SU-DHL-6 (cell line): ENCODE results near the gene GLOD4.

ENCODE experiments used
- H2AFZ ChIP-seq: fragments of 200-600 bp; sonication (generic); 2 replicates; pipeline ENCODE4 v1.6.1; 2014; ENCODE audit warnings: low read depth, mild to moderate bottlenecking, moderate library complexity, mixed read lengths, antibody characterized with exemption, low read length; ENCODE audit not compliant: severe bottlenecking
- H3F3A ChIP-seq: fragments of 200-600 bp; shearing (Covaris generic); 2 replicates; pipeline ENCODE4 v1.6.0; 2016; ENCODE audit warnings: antibody characterized with exemption, mild to moderate bottlenecking; ENCODE audit not compliant: insufficient read depth
- H3K27ac ChIP-seq: fragments of 200-600 bp; sonication (generic); 2 replicates; pipeline ENCODE4 v1.5.1; 2016; ENCODE audit warnings: low read depth, mild to moderate bottlenecking, low read length, moderate library complexity, mixed read lengths
- H3K27me3 ChIP-seq: fragments of 200-600 bp; sonication (generic), shearing (Covaris generic); 2 replicates; pipeline ENCODE4 v1.6.0; 2014; ENCODE audit warnings: mild to moderate bottlenecking, low read length
- H3K36me3 ChIP-seq: fragments of 200-600 bp; sonication (generic); 2 replicates; pipeline ENCODE4 v1.6.1; 2014; ENCODE audit warnings: mild to moderate bottlenecking, low read length, mixed read lengths
- H3K4me2 ChIP-seq: fragments of 300-600, 200-600 bp; shearing (Covaris generic), sonication (generic); 2 replicates; pipeline ENCODE4 v1.6.0; 2014; ENCODE audit warnings: low read length, low read depth, mild to moderate bottlenecking; ENCODE audit not compliant: poor library complexity, severe bottlenecking
- H3K4me3 ChIP-seq: fragments of 200-600 bp; sonication (generic); 2 replicates; pipeline ENCODE4 v1.5.1; 2014; ENCODE audit warnings: antibody characterized with exemption, low read length, mild to moderate bottlenecking, mixed read lengths; ENCODE audit not compliant: insufficient read depth, poor library complexity, severe bottlenecking
- H3K79me2 ChIP-seq: fragments of 200-600 bp; sonication (generic); 2 replicates; pipeline ENCODE4 v1.6.1; 2014; ENCODE audit warnings: mild to moderate bottlenecking, low read length, moderate library complexity; ENCODE audit not compliant: insufficient read depth
- H3K9ac ChIP-seq: fragments of 200-600 bp; sonication (generic); 2 replicates; pipeline ENCODE4 v1.7.0; 2014; ENCODE audit warnings: mild to moderate bottlenecking, low read length
- H3K9me2 ChIP-seq: fragments of 200-600 bp; sonication (generic); replicated peaks from 2 replicates; pipeline ENCODE4 v1.6.1; 2014; ENCODE audit warnings: low read length; ENCODE audit not compliant: insufficient read depth
- H3K9me3 ChIP-seq: fragments of 200-600 bp; sonication (generic); 2 replicates; pipeline ENCODE4 v1.6.1; 2014; ENCODE audit warnings: low read length, mixed read lengths; ENCODE audit not compliant: insufficient read depth
- H4K20me1 ChIP-seq: fragments of 200-600 bp; sonication (generic); 2 replicates; pipeline ENCODE4 v1.6.1; 2014; ENCODE audit warnings: low read depth, mild to moderate bottlenecking, antibody characterized with exemption, low read length, moderate library complexity, mixed read lengths
- EZH2phosphoT487 ChIP-seq: fragments of 200-600 bp; sonication (generic), shearing (Covaris generic); conservative IDR thresholded peaks from 2 replicates; pipeline ENCODE4 v1.6.1; 2018; ENCODE audit warnings: mild to moderate bottlenecking, antibody characterized with exemption, low read length, moderate library complexity, mixed read lengths
- TF ChIP-seq, protein P1 (sequence below): fragments of 200-600 bp; sonication (generic); IDR thresholded peaks from one replicate; pipeline ENCODE4 v1.5.1; 2017; ENCODE audit warnings: antibody characterized with exemption, mild to moderate bottlenecking, low read length, moderate library complexity; ENCODE audit not compliant: insufficient read depth, poor library complexity, severe bottlenecking

GLOD4 gene

DNA sequence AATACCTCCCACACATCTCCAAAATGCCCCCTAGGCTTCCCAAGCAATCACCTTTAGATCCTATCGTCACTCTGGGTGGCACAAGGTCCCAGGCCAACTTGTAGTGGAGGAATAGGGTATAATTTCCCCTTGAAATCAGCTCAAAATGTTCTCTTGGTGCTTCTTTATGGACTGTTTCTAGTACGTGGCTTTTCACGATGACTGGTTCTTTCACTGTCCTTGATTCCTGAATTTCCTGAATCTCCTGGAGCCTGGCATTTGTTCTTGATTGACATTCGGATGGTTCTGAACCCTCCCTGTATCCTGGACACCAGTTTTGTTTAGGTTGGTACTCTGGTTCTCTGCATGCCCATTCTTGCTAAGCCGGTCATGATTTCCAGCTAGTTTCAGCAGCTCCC is 60.5 kb downstream of the GLOD4 start:
- no peak for TF ChIP-seq EZH2phosphoT487
- TF ChIP-seq, protein P1, sequence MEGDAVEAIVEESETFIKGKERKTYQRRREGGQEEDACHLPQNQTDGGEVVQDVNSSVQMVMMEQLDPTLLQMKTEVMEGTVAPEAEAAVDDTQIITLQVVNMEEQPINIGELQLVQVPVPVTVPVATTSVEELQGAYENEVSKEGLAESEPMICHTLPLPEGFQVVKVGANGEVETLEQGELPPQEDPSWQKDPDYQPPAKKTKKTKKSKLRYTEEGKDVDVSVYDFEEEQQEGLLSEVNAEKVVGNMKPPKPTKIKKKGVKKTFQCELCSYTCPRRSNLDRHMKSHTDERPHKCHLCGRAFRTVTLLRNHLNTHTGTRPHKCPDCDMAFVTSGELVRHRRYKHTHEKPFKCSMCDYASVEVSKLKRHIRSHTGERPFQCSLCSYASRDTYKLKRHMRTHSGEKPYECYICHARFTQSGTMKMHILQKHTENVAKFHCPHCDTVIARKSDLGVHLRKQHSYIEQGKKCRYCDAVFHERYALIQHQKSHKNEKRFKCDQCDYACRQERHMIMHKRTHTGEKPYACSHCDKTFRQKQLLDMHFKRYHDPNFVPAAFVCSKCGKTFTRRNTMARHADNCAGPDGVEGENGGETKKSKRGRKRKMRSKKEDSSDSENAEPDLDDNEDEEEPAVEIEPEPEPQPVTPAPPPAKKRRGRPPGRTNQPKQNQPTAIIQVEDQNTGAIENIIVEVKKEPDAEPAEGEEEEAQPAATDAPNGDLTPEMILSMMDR: no peak

DNA sequence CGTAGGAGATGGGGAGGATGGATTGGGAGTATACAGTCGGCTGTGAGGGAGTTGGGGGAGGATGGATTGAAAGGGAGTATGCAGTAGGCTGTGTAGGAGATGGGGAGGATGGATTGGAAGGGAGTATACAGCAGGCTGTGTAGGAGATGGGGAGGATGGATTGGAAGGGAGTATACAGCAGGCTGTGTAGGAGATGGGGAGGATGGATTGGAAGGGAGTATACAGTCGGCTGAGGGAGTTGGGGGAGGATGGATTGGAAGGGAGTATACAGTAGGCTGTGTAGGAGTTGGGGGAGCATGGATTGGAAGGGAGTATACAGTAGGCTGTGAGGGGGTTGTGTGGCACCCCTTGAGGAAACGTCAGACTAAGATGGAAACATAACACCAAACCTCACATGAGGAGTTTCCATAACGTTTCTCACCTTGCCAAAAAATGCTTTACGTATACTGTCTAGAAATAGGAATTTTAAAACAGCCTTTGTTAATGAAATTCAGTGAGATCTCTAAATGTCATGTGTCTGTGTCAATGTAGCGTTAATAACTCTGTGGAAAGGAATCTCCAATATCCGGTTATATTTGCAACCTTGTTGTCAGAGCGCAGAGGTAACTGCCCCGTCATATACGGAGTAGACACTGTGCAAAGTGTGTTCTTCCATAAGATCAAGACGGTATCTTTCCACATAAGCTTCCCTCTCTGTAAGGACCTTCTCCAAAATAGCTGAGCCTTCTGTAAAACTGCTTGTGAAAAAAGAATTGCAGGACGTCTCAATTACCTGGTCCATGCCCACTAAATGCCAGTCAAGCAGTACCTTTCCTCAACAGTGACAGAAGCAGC is 61.2 kb downstream of the GLOD4 start:
- Histone ChIP-seq H2AFZ (no peak overlapping the region), H3F3A (no peaks in the 10 kb centered on the region; the same call in none of the 2 replicates), H3K4me2 (no peak overlapping the region), H4K20me1 (no peaks in the 10 kb centered on the region), H3K27ac (no peak overlapping the region), H3K9me2 (no peaks in the 10 kb centered on the region), H3K4me3 (no peak overlapping the region), H3K9ac (no peak overlapping the region), H3K79me2 (no peaks in the 10 kb centered on the region), H3K9me3 (no peaks in the 10 kb centered on the region), H3K27me3 (no peaks in the 10 kb centered on the region), H3K36me3 (no peaks in the 10 kb centered on the region)
- no peak for TF ChIP-seq EZH2phosphoT487
- TF ChIP-seq, protein P1: no peak

More for the DNA sequence above, 60.5 kb downstream of the GLOD4 start:
- no peak overlapping the region for H3K27ac ChIP-seq
- no peak overlapping the region for H3K4me3 ChIP-seq
- no peak overlapping the region for H2AFZ ChIP-seq
- no peaks in the 10 kb centered on the region for H3K79me2 ChIP-seq
- no peaks in the 10 kb centered on the region for H4K20me1 ChIP-seq
- no peaks in the 10 kb centered on the region for H3K27me3 ChIP-seq
- no peak overlapping the region for H3K4me2 ChIP-seq
- no peaks in the 10 kb centered on the region; the same call in 1 of the 2 replicates for H3F3A ChIP-seq
- H3K36me3 ChIP-seq: no peaks in the 10 kb centered on the region
- no peak overlapping the region for H3K9ac ChIP-seq
- H3K9me3 ChIP-seq: no peaks in the 10 kb centered on the region
- no peaks in the 10 kb centered on the region for H3K9me2 ChIP-seq

DNA sequence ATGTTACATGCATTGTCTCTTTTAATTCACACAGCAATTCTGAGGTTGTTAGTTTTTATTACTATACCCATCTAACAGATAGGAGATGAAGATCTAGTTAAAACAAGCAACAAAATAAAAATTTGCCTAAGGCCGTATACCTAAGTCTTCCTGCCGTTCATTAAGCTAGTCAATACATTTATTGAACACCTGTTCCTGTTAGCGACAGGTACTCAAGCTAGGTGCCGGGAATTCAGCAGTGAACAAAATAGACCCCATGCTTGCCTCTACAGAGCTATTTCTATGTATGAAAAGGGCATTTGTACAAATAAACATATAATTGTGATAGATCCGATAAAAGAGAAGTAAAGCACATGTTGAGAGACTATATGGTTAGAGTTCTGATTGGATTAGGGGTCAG is 64.0 kb downstream of the GLOD4 start:
- no peak overlapping the region for H3K4me2 ChIP-seq

More for the DNA sequence above, 64.0 kb downstream of the GLOD4 start:
- TF ChIP-seq EZH2phosphoT487: no peak
- TF ChIP-seq, protein P1: no peak
- Histone ChIP-seq H3K79me2 (peaks cover 15% of the 10 kb centered on the region), H2AFZ (no peak overlapping the region), H3K9ac (no peak overlapping the region), H3K9me2 (no peaks in the 10 kb centered on the region), H3F3A (no peaks in the 10 kb centered on the region; the same call in none of the 2 replicates), H3K36me3 (no peaks in the 10 kb centered on the region), H3K27me3 (no peaks in the 10 kb centered on the region), H3K4me3 (no peak overlapping the region), H3K9me3 (no peaks in the 10 kb centered on the region), H3K27ac (no peak overlapping the region), H4K20me1 (no peaks in the 10 kb centered on the region)
